ENCODE results near the gene TMEM100.
"Not testable (repeated sequence)": the region's sequence is repeated elsewhere in the genome, so short reads cannot be mapped to it uniquely, and the experiment has no call there.

TMEM100 gene

DNA sequence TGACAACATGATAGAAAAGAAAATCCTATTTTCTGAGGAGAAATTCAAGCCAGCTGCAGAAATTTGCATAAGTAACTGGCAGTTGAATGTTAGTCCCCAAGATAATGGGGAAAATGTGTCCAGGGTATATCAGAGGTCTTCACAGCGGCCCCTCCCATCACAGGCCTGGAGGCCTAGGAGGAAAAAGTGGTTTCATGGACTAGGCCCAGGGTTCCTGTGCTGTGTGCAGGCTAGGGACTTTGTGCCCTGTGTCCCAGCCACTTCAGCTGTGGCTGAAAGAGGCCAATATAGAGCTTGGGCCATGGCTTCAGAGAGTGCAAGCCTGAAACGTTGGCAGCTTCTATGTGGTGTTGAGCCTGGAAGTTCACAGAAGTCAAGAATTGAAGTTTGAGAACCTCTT lies 35.6 kb downstream of the TMEM100 start:
- no peak for DNase-seq (ENCODE audit: low read depth)

GRCh38 chr17:55683550-55684315 lies 38.9 kb downstream of the TMEM100 start:
- DNase-seq (ENCODE audit: low read depth), result no peak

- no peak for DNase-seq (ENCODE audit: low read depth)
These were observed 41.3 kb downstream of the TMEM100 start for GRCh38 chr17:55681342-55681700.

GRCh38 chr17:55680686-55681341 lies 41.9 kb downstream of the TMEM100 start:
- DNase-seq (ENCODE audit: low read depth), result no peak

GRCh38 chr17:55677446-55677845 lies 45.2 kb downstream of the TMEM100 start:
- no peak for DNase-seq (ENCODE audit: low read depth)

DNA sequence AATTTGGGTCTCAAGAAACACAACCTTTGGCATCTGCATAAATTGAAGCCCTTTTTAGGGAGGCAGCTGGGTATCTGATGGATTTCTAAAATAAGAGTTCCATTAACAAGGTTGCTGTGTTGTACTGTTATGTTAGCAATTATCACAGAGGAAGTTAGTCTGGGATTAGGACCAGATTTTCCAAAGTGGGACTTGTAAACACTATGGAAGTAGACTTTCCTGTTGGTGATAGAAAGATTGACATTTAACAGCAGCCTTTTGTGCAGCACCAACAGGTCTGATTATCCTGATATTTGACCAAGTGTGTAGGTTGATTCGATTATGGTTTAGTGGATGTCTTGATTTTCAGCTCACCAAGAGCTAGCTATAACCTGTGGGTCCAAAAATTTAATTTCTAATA lies 46.4 kb downstream of the TMEM100 start:
- DNase-seq (ENCODE audit: low read depth), result no peak

GRCh38 chr17:55673743-55674506 lies 48.7 kb downstream of the TMEM100 start:
- DNase-seq (ENCODE audit: low read depth), result no peak

GRCh38 chr17:55672585-55673501 lies 49.8 kb downstream of the TMEM100 start:
- DNase-seq (ENCODE audit: low read depth), result no peak

DNA sequence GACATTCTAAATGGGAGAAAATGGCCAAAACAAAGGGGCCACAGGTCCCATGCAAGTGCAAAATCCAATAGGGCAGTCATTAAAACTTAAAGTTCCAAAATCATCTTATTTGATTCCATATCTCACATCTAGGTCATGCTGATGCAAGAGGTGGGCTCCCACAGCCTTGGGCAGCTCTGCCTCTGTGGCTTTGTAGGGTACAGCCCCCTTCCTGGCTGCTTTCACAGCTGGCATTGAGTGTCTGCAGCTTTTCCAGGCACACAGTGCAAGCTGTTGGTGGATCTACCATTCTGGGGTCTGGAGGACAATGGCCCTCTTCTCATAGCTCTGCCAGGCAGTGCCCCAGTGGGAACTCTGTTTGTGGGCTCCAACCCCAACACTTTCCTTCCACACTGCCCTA lies 50.7 kb downstream of the TMEM100 start:
- not testable (repeated sequence) for DNase-seq (ENCODE audit: low read depth)

All from non-pigmented ciliary epithelial cell (primary cell).